Mesodermal cell (in vitro differentiated cells): Measurements from ENCODE around the gene CACNB2.

Experiments used
- H3K27ac ChIP-seq: 2 replicates; pipeline ENCODE4 v1.7.0; 2013; ENCODE audit warnings: mild to moderate bottlenecking, low read depth, low read length, moderate library complexity; ENCODE audit not compliant: severe bottlenecking
- H3K36me3 ChIP-seq: 2 replicates; pipeline ENCODE4 v1.7.1; 2013; ENCODE audit warnings: mild to moderate bottlenecking, low read length, moderate library complexity; ENCODE audit not compliant: control insufficient read depth, insufficient read depth
- H3K4me1 ChIP-seq: one replicate; pipeline ENCODE4 v1.7.1; 2013; ENCODE audit warnings: mild to moderate bottlenecking, low read length; ENCODE audit not compliant: insufficient read depth, control insufficient read depth, poor library complexity, severe bottlenecking
- H3K4me3 ChIP-seq: 2 replicates; pipeline ENCODE4 v1.7.0; 2013; ENCODE audit warnings: low read length, control low read depth, mild to moderate bottlenecking; ENCODE audit not compliant: insufficient read depth, poor library complexity, severe bottlenecking; ENCODE audit errors: extremely low read depth
- H3K9me3 ChIP-seq: 2 replicates; pipeline ENCODE4 v1.7.1; 2013; ENCODE audit warnings: mild to moderate bottlenecking, low read length, moderate library complexity; ENCODE audit not compliant: control insufficient read depth
- WGBS, 2 experiments: methylation state at CpG; one replicate each; pipeline ENCODE4 v1.1.5; 2013; ENCODE audit warnings: missing lambda C conversion rate in 2 of 2; ENCODE audit not compliant: insufficient coverage in 2 of 2; 5-methylcytosine and 5-hydroxymethylcytosine counted together

The CACNB2 gene

GRCh38 chr10:18117276-18117675 is 22.9 kb upstream of the CACNB2 start:
- no peaks in the 10 kb centered on the region for H3K36me3 ChIP-seq
- H3K9me3 ChIP-seq = no peaks in the 10 kb centered on the region
- H3K27ac ChIP-seq = no peak overlapping the region
- no peaks in the 10 kb centered on the region for H3K4me1 ChIP-seq
- no peak overlapping the region for H3K4me3 ChIP-seq
- WGBS, 2 experiments = 83 to 100% methylated on average over 1 of the region's 2 CpGs

GRCh38 chr10:18122753-18123152 is 17.5 kb upstream of the CACNB2 start:
- H3K4me3 ChIP-seq = no peak overlapping the region
- WGBS, 2 experiments = 100% methylated on average over 1 of the region's 3 CpGs; no CpG with 5 or more reads in 1 of the 2 experiments
- H3K36me3 ChIP-seq = no peaks in the 10 kb centered on the region
- H3K27ac ChIP-seq = no peak overlapping the region
- no peaks in the 10 kb centered on the region for H3K9me3 ChIP-seq
- no peaks in the 10 kb centered on the region for H3K4me1 ChIP-seq

DNA sequence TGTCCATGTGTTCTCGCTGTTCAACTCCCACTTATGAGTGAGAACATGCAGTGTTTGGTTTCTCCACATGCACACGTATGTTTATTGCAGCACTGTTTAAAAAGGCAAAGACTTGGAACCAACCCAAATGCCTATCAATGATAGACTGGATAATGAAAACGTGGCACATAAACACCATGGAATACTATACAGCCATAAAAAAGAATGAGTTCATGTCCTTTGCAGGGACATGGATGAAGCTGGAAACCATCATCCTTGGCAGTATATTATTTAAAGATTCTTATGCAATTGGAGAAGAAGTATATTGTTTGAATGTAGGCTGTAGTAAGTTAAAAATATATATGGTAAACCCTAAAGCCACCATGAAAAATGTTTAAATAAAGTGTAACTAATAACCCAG is 7.2 kb upstream of the CACNB2 start:
- WGBS, 2 experiments = 89% methylated on average over 1 to 2 of the region's 3 CpGs
- H3K36me3 ChIP-seq = no peaks in the 10 kb centered on the region
- no peak overlapping the region for H3K4me3 ChIP-seq
- no peak overlapping the region for H3K27ac ChIP-seq
- no peaks in the 10 kb centered on the region for H3K9me3 ChIP-seq
- no peaks in the 10 kb centered on the region for H3K4me1 ChIP-seq

GRCh38 chr10:18134509-18134908 is 5.7 kb upstream of the CACNB2 start:
- WGBS, 2 experiments = 84 to 88% methylated on average over 4 of the region's 8 CpGs
- H3K4me1 ChIP-seq = no peaks in the 10 kb centered on the region
- no peak overlapping the region for H3K27ac ChIP-seq
- H3K36me3 ChIP-seq = no peaks in the 10 kb centered on the region
- no peak overlapping the region for H3K4me3 ChIP-seq
- H3K9me3 ChIP-seq = no peaks in the 10 kb centered on the region

GRCh38 chr10:18134921-18135320 is 5.3 kb upstream of the CACNB2 start:
- Histone ChIP-seq H3K27ac (no peak overlapping the region), H3K4me1 (no peaks in the 10 kb centered on the region), H3K4me3 (no peak overlapping the region), H3K9me3 (no peaks in the 10 kb centered on the region), H3K36me3 (no peaks in the 10 kb centered on the region)
- WGBS, 2 experiments = no CpG with 5 or more reads among the region's 4 CpGs

- H3K4me1 ChIP-seq = no peaks in the 10 kb centered on the region
- H3K27ac ChIP-seq = no peak overlapping the region
- 54 to 60% methylated on average over 3 to 4 of the region's 8 CpGs for WGBS, 2 experiments
- H3K9me3 ChIP-seq = no peaks in the 10 kb centered on the region
- H3K4me3 ChIP-seq = no peak overlapping the region
- no peaks in the 10 kb centered on the region for H3K36me3 ChIP-seq
These were observed 4.0 kb upstream of the CACNB2 start for GRCh38 chr10:18136073-18136791.

DNA sequence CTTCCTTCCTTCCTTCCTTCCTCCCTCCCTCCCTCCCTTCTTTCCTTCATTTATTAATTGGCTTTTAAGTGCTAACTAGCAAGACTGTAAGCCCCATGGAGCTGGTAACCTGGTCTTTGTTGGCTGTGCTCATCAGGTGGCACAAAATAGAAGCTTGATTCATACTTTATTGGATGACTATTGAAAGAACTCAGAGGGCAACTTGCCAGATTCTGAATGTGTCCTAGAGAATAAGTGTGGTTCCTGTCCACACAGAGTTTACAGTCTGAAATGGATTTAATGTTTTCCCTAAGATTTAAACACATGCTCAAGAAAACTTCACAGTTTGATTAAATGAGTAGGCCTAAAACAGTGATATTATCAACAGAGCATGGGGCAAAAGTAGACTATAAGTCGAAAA is 3.1 kb upstream of the CACNB2 start:
- Histone ChIP-seq H3K36me3 (no peaks in the 10 kb centered on the region), H3K4me3 (no peak overlapping the region), H3K27ac (no peak overlapping the region), H3K4me1 (no peaks in the 10 kb centered on the region), H3K9me3 (no peaks in the 10 kb centered on the region)
- WGBS, 2 experiments = no CpG with 5 or more reads among the region's 1 CpG

GRCh38 chr10:18140957-18141845 is 977 bp downstream of the CACNB2 start:
- Histone ChIP-seq H3K9me3 (no peaks in the 10 kb centered on the region), H3K4me1 (no peaks in the 10 kb centered on the region), H3K36me3 (no peaks in the 10 kb centered on the region), H3K4me3 (peak overlapping the region; percentile 53), H3K27ac (no peak overlapping the region)
- WGBS, 2 experiments = 3 to 7% methylated on average over 11 to 18 of the region's 41 CpGs

DNA sequence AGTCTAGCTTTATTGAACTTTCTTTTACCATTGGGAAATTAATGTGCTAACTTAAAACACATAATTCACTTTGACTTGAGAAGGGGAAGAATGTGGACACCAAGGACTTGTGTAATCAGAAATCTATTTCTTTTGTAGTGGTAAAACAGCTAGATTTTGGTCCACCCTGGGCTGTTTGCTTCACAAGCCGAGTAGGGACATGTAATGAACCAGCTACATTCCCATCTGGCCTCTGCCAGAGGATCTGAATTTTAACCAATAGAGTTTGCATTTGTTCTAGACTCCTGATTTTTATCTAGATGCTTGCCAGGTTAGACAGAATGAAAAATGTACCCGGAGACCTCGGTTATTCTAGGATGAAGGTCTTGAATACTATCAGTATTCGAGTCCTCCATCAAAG is 1.9 kb downstream of the CACNB2 start:
- Histone ChIP-seq H3K36me3 (no peaks in the 10 kb centered on the region), H3K9me3 (no peaks in the 10 kb centered on the region), H3K4me1 (no peaks in the 10 kb centered on the region), H3K4me3 (no peak overlapping the region), H3K27ac (no peak overlapping the region)
- 83 to 100% methylated on average over 1 to 2 of the region's 4 CpGs for WGBS, 2 experiments

DNA sequence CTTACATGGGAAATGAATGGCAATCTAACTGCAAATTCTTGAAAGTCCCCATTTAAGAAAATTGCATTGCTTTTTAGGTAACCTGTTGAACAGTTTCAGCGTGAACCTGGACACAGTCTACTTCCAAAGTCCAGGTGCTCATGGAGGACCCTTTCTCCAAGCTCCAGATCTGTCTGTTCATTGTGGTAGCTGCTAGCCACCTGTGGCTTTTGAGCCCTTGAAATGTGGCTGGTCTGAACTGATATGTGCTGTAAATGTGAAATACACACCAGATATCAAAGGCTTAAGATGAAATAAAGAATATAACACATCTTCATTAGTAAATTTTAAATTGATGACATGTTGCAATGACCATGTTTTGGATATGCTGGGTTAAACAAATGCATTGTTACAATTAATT is 4.2 kb downstream of the CACNB2 start:
- H3K4me3 ChIP-seq = no peak overlapping the region
- no peaks in the 10 kb centered on the region for H3K9me3 ChIP-seq
- H3K4me1 ChIP-seq = no peaks in the 10 kb centered on the region
- 88 to 93% methylated on average over 1 of the region's 1 CpG for WGBS, 2 experiments
- no peak overlapping the region for H3K27ac ChIP-seq
- no peaks in the 10 kb centered on the region for H3K36me3 ChIP-seq

GRCh38 chr10:18144928-18145327 is 4.7 kb downstream of the CACNB2 start:
- no peak overlapping the region for H3K27ac ChIP-seq
- H3K4me3 ChIP-seq = no peak overlapping the region
- H3K9me3 ChIP-seq = no peaks in the 10 kb centered on the region
- no peaks in the 10 kb centered on the region for H3K36me3 ChIP-seq
- 73 to 94% methylated on average over 4 to 6 of the region's 6 CpGs for WGBS, 2 experiments
- H3K4me1 ChIP-seq = no peaks in the 10 kb centered on the region
